Stimulated activated CD4-positive, alpha-beta T cell treated with anti-CD3 and anti-CD28 coated beads, Interleukin-4, amount 100 ng/mL, for 1 hour (primary cell): ENCODE data around the gene CPAMD8.

ENCODE experiments used
- DNase-seq: peaks from one replicate; pipeline ENCODE4 v3.0.0-alpha.2; 2020

CPAMD8 gene

DNA sequence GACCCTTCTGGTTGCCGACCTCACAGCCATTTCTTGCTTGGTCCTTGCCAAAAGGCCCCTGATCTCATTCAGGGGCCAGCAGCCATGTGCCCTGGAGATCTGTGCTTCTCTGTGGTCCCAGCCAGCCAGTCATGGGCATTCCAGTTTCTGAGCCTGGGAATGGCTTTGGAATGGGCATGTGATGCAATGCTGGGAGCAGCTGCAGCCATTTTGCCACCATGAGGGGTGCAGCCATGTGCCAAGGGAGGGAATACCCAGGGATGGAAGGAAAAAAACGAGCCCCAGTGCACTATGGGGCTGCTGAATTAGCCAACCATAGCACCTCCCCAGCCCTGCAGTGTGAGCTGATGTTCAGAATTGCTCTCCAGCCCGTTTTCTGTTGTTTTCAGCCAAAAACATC, 111.5 kb downstream of the CPAMD8 start:
- DNase-seq = no peak

DNA sequence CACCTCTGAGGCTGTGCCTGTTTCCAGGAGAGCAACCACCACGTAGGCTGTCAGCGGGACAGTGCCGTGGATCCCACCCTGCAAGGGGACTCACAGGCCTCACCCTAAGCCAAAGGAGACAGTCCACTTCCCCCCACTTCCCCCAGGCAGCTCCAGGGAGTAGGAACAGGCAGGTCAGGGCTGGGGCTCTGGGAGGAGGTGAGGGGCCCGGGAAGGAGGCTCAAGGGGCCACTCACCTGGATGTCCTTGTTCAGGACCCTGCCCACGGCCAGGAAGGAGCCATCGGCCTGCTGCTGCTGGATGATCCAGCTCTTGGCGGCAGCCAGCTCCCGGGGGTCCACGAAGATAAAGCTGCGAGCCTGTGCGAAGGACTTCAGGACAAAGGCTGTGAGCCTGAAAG, 112.2 kb downstream of the CPAMD8 start:
- no peak for DNase-seq

DNA sequence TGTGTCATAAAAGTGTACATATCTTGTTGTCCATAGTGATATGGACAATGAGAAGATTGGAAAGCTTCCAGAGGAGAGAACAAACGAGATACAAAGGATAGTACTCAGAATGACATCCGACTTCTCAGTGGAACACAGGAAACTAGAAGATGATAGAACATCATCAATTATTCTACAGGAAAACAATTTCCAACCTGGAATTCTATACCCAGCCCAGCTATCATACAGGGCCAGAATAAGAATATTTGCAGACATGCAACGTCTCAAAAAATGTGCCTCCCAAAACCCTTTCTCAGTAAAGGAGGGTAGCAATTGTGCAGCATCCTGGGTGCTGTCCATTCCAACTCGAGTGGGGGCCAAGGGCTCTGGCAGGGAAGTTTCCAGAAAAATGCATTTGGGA, 113.8 kb downstream of the CPAMD8 start:
- no peak for DNase-seq

DNA sequence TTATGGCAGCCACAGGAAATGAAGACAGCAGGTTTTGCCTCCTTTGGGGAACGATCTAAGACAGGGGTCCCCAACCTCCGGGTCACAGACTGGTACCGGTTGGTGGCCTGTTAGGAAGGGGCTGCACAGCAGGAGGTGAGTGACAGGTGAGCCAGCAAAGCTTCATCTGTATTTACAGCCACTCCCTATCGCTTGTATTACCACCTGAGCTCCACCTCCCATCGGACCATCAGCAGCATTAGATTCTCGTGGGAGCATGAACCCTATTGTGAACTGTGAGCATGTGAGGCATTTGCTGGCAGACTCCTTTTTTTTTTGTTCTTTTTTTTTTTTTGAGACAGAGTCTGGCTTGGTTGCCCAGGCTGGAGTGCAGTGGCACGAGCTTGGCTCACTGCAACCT, 115.6 kb downstream of the CPAMD8 start:
- no peak for DNase-seq

DNA sequence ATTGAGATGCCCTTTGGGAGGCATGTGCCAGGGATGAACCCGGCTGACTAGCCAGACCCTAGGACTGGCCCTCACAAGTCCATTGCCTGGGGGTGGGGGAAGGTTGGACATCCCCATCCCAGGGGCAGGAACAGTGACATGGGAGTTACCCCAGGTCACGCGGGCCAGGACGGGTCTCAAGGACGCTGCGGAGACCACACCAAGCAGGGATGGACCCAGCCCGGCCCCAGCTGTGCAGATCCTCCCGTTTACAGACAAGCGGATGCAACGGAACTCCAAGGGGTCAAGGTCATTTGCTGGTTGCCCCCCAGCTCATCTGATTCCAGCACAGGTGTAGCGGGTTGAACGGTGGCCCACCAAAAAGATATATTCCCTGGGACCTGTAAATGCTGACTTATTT, 117.9 kb downstream of the CPAMD8 start:
- no peak for DNase-seq

DNA sequence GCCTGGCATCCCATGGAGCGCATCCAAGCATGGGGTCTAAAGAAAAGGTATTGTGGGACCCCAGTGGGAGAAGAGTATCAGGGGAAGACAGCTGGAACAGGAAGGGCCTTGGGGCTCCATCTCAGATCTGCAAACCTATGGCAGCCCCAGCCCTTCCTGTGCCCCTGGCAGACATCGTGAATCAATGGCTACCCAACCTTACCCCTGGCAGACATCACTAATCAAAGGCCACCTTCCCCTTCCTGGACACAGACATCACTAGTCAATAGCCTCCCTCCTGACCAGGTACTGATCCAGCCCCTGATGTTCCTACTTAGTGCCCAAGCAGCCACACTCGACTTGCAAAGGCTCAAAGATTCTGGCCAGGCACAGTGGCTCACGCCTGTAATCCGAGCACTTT, 122.0 kb downstream of the CPAMD8 start:
- no peak for DNase-seq

DNA sequence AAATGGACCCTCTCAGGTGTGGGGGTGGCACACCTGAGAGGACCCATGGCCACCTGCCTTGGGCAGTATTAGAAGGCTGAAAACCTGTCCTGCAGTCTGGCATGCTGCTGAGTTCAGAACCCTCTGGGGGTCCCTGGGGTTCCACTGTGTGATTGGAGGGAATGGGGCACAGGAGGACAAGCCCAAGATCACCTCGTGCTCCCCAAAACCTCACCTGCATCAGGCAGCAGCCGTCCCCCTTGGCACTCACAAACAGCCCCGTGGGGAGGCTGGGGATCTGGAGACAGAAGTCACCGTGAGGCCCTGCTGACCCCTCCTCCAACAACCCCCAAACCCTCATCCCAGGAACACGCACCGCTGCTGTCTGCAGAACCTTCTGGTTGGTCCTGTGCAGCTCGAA, 123.3 kb downstream of the CPAMD8 start:
- DNase-seq = no peak

DNA sequence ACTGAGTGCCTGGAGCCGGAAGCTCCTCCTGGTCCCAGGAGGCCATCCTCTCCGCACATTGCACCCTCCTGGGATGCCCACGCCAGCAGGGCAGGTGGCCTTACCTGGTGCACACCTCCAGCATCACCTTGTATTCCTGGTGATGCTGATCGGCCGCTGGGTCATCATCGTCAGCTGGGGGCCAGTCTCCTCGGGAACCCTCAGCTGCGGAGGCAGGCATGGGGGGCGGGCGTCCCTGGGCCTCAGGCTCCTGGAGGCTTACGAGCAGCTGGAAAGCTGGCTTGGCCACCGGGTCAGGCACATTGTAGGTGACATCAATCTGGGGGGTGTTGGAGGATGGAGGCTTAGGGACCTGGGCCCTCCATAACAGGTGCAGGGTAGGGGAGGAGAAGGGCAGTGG, 124.1 kb downstream of the CPAMD8 start:
- DNase-seq = no peak

DNA sequence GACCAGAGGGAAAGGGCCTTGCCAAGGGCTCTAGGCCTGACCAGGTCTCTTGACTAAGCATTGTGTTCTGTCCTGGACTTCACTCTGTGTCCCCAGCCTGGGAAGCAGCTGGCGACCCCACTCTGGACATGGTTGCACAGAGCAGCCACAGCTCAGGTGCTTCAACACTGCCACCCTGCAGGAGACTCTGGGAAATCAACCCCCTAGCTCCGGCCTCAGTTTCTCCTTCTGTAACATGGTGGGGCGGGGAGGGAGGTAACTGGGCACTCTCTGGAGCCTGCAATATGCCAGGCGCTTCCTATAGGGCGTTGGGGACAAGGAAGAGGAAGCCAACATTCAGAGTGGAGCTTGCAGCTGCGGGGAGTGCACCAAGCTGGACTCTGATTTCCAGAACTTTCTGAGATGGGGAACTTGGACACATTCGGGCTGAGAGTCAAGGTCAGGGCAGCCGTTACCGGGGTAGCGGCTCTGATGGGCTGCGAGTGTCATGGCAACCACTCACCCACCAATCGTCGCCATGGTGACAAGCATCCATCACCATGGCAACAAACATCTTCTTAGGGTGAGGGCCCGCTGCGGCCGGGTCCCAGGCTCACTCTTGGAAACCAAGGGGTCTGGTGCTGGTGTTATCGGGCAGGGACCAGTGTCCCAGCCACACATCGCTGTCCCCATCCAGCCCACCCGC, 125.0 kb downstream of the CPAMD8 start:
- no peak for DNase-seq

DNA sequence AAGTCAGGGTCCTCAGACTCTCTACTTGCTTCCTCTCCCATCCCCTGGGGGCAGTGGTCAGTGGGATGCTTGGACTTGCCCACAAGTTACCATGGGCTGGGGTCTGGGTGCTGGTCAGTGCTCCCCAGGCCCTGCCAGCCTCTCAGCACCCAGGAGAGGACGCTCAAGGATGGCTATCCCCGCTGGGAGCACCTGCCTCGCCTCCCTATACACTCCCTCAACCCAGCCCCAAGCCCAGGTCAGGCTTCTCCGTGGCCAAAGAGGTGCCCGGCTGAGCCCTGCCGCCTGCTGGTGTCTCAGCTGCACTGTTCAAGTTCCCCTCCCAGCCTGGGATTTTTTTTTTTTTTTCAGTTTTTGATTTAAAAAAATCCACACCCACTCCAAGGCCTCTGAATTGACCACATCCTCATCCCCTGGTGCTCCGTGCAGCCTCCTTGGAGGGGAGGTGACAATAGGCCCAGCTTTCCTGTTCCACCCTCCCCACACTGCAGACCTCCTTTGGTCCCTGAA, 127.0 kb downstream of the CPAMD8 start:
- no peak for DNase-seq

DNA sequence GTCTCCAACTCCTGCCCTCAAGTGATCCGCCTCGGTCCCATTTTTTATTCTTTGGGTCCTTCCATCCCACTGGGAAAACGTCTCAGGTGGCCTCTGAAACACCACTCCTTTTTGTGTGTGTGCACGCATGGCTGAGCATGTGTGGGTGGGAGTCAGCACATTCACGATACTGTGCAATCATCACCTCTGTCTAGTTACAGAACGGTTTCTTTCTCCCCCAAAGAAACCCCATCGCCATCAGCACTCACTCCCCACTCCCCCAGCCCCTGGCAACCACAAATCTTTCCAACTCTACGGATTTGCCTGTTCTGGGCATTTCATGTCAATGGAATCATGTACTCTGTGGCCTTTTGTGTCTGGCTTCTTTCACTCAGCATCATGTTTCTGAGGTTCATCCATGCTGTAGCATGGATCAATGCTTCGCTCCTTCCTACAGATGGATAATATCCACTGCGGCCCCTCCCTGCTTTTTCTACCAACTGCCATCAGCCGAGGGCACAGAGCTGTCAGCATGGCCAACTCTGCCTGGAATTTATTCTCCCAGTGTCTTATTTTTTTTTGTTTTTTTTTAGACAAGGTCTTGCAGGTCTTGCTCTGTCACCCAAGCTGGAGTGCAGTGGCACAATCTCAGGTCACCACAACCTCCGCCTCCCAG, 128.1 kb downstream of the CPAMD8 start:
- no peak for DNase-seq

DNA sequence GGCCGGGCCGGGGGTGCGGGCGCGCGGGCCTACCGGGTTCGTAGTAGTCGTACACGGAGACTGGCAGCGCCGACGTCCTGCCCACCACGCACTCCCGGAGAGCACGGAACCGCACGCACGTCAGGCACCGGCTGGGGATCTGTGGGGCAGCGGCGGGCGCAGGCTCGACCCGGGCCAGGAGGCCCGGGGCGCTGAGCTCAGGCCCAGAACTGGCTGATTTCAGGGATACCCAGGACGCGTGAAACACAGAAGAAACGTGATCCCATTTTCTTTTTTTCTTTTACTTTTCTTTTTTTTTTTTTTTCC, 128.8 kb downstream of the CPAMD8 start:
- no peak for DNase-seq

DNA sequence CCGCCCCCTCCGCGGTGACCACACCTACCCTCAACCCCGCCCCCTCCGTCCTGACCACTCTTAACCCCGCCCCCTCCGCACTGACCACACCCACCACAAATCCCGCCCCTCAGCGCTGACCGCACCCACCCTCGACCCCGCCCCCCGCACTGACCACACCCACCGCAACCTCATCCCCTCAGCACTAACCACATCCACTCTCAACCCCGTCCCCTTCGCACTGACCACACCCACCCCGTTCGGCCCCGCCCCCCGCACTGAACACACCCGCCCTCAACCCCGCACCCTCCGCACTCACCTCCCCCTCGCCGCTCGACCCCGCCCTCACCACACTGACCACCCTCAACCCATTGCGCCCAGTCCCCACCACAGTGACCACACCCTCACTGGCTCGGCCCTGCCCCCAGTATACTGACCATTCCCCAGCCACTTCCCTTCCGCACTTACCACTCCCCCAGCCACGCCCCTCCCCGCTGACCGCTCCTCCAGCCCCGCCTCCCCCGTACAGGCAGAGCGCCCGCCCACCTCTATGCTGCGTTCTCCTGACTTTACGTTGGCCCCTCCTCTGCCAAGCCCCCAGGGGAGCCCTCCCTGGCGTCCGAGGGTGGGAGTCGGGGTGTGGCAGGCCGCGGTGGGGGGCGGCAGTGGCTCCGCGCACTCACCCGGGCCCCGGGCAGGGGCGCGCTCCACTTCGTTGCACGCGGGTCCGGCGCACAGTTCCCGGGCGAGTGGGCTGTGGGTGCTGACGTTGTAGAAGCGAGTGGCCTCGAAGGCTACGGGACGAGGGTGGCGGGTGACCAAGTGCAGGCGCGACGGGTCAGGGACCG, 129.4 kb downstream of the CPAMD8 start:
- peak; percentile 55 for DNase-seq

DNA sequence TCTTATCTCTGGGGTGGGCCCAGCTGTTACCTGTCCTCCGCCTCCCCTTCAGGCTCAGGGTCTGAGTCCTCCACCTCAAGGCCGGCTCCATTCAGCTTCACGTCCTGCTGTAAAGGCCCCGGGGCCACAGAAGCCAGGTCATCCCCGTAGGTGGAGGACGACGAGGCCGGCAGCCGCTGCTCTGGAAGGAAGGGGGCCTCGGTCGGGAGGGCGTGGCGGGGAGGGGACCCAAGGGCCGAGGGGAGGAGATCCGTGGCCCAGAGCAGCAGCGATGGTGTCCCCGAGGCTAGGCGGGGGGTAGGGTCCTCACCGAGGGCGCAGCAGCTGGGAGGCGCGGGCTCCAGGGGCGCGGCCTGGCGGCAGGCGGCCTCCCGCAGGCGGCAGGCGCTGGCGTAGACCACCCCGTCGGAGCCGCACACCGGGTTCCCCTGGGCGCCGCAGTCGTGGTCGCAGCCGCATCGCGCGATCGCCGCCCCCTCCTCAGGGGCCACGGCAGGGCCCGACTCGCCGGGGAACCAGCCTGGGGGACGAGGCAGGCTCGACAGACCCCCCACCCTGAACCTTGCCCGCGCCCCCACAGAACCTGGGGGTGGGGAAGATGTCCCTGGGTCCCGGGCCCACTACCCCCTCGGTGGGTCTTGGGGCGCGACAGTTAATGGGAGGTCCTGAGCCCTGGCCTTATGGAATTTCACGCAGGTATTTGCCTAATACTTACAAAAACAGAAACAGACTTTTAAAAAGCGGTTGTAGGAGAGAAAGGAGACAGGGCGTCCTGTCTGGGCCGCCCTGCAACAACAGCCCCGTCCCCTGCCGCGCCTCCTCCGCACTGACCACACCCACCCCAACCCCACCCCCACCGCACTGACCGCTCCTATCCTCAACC, 130.2 kb downstream of the CPAMD8 start:
- DNase-seq = no peak

DNA sequence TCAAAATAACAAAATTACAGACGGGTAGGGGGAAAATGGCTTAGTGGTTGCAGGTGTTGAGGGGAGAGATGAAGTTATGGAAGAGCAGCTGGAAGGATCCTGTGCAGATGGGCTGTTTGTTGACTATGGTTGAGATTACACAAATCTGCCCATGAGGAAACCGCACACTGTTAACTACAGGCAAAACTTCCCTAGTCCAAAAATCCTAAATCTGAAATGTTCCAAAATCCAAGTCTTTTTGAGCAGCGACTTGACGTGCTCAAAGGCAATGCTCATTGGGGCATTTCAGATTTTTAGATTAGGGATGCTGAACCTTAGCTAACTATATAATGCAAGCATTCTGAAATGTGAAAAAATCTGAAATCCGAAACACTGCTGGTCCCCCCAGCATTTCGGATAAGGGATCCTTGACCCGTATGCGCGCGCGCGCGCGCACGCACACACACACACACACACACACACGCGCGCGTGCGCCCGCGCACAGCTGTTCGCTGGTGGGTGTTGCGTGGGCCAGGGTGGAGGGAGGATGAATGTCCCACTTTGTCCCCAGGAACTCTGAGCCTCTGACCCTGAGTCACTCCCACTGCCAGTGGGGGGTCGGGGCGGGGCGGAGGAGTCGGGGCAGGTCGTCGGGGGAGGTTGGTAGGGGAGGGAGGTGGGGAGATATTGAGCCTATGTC, 131.0 kb downstream of the CPAMD8 start:
- DNase-seq = no peak

DNA sequence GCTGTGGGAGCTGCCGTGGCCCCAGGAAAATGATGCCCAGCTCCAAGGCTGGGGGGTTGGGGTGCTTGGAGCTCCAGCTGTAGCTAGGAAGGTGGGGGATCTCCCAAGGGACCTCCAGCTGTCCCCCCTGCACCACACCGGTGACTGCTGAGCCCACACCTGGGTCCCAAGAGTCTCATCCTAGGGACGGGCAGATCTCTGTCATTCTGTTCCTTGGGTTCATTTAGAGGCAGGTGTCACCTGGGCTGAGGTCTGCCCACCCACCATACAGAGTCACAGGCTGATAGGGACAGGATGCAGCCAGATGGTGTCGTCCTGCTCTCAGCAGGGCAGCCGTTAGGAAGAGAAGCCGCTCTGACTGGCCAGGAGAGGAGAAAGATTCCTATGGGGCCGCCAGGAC, 132.5 kb downstream of the CPAMD8 start:
- no peak for DNase-seq

DNA sequence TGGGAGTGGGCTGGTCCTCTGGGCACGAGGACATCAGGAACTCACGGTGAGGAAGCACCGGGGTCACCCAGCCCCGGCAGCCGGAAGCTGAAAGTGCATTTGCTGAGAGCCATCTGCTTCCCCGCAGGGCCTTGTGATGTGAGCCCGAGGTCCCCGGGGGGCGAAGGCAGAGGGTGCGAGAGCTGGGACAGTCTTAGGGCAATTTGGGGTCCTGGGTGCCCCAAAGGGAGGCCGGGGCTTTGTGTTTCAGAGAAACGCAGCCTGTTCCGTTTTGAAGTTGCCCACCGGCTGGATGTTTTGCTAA, 133.0 kb downstream of the CPAMD8 start:
- no peak for DNase-seq

DNA sequence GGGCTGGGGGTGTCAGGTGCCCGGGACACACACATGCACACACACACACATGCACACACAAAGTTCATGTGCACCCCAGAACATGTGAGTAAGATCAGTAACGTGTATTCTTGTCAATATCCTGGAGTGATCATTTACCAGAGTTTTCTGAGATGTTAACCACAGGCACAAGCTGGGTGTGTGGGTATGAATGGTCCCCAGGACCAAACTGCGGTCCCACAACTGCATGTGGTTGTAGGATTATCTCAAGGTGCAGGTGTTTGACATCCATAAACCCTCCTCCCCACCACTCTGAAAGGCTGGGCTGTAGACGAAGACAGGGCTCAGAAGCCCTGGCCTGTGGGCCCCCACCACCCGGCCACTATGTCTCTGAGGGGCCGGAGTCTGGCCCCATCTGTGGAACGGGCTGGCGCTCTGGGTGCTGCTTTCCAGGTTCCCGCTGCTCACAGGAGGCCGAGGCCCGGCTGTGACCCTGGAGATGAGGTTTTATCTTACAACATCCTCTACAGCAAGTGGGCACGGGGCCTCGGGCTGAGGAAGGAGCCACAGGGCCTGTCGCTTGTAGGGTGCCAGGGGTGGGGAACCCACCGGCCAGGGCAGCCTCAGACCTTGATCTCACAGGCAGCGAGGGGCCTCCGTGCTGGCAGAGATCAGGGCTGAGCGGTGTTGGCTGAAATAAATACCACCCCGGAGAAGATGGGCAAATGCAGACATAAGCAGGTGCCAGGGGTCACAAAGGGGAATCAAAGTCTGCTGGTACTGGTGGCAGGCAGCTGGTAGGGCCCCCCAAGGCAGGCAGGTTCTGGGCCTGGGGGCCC, 133.5 kb downstream of the CPAMD8 start:
- no peak for DNase-seq

DNA sequence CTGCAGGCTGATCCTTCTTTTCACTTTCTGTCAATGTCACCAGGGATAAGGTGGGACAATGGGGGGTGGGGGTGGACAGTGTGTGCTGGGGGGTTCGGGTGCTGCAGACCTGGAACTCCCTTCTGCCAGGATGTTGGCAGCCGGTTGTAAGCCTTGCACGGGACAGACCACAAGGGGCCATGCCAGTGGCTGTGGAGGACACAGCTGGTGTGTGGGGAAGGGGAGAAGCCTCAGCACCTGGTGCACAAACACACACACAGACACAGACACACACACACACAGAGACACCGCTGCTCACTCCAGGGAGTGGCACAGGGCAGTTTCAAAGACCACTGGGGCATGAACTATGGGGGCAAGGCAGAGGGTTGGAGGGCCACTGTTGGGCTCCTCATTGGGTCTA, 134.2 kb downstream of the CPAMD8 start:
- DNase-seq = no peak

DNA sequence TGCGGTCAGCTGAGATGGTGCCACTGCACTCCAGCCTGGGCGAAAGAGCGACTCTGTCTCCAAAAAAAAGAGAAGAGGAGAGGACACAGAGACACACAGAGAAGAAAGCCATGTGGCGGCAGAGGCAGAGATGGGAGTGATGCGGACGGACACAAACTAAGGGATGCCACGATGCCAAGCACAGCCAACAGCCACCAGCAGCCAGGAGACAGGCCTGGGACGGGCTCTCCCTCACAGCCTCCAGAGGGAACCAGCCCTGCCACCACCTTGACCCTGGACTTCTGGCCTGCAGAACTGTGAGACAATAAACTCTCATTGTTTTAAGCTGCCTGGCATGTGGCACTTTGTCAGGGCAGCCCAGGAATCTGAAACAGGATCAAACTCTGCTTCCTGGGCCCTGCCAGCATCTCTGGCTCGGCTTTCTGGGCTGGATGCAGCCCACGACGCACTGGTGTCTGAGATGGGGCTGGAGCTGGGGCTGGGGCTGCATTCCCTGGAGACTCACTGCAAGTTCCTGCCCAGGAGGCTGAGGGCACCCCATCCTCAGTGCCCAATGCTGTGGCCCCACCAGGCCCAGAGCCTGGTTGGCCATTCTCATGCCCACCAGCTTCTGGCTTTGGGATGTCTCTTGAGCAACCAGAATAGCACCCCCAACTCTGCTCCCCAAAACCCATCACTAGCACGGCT, 134.8 kb downstream of the CPAMD8 start:
- no peak for DNase-seq
